K562 (cell line): ENCODE results near the gene ADGRD1. TPM values are rescaled to one million over a fixed set of nuclear protein-coding genes. Genes with fewer than 3 reads are reported as not detected.

Experiments
- ATAC-seq: fragments of 200-7000 bp; cut with Tn5 transposase; 3 replicates; pipeline ENCODE4 v1.9.1; 2020; ENCODE audit warnings: moderate library complexity
- BruUV-seq: library from RNA; stranded (reverse); fragments of 400-500 nt; replicated peaks from 2 replicates; lab custom pipeline; 2021; lab: Mats Ljungman, UMichigan
- CTCF ChIA-PET: fragments of 300-600 bp; formaldehyde crosslinking; extraction: SDS; loops from one replicate; lab custom pipeline; 2021; ENCODE audit warnings: low intra/inter-chr PET ratio; lab: Yijun Ruan, JAX
- POLR2A ChIA-PET: fragments of 300-600, 350-650 bp; sonication (Branson Sonifier 250); formaldehyde crosslinking; extraction: SDS; loops from one replicate; lab custom pipeline; 2021; ENCODE audit warnings: antibody characterized with exemption, inconsistent platforms; lab: Yijun Ruan, JAX
- DNase-seq, 4 experiments: peaks; one replicate each; pipeline versions ENCODE4 v3.0.0 to v3.0.0-alpha.2; 2011 to 2018; ENCODE audit warnings: low spot score in 3 of 4, mixed read lengths in 3 of 4; ENCODE audit errors: extremely low read depth in 1 of 4
- FAIRE-seq: peaks from 2 replicates; lab custom pipeline; 2011; peaks lifted over from hg19 to GRCh38; lab: Jason Lieb, UNC
- H2AFZ ChIP-seq: 2 replicates; pipeline ENCODE4 v1.6.0; 2011; ENCODE audit warnings: low read depth, low read length, control low read depth, inconsistent platforms
- H3K27ac ChIP-seq: fragments of 200-600 bp; 3 replicates; pipeline ENCODE4 v1.8.0; 2011; ENCODE audit warnings: low read depth, mild to moderate bottlenecking, control low read depth, inconsistent platforms, low read length, moderate library complexity, mixed read lengths; ENCODE audit errors: extremely low read depth
- H3K27me3 ChIP-seq, 2 experiments: fragments of 300-600 bp in 1 of 2; 2 replicates in 1 of 2; 3 replicates in 1 of 2; pipeline versions ENCODE4 v1.6.0 to v1.8.0; 2011; ENCODE audit warnings: inconsistent platforms in 2 of 2, low read length in 2 of 2, mild to moderate bottlenecking in 1 of 2, mixed read lengths in 1 of 2, moderate library complexity in 1 of 2; ENCODE audit not compliant: control insufficient read depth in 2 of 2, insufficient read depth in 2 of 2
- H3K36me3 ChIP-seq: fragments of 300-600 bp; 3 replicates; pipeline ENCODE4 v1.8.0; 2011; ENCODE audit warnings: mild to moderate bottlenecking, low read length, inconsistent platforms; ENCODE audit not compliant: control insufficient read depth, insufficient read depth
- H3K4me1 ChIP-seq, 2 experiments: fragments of 200-600 bp in 1 of 2; replicated peaks in 1 of 2; 2 replicates in 1 of 2; 3 replicates in 1 of 2; pipeline versions ENCODE4 v1.5.1 to v1.8.0; 2011; ENCODE audit warnings: inconsistent platforms in 2 of 2, low read length in 2 of 2, mild to moderate bottlenecking in 1 of 2, mixed read lengths in 1 of 2, moderate library complexity in 1 of 2; ENCODE audit not compliant: control insufficient read depth in 2 of 2, insufficient read depth in 2 of 2
- H3K4me2 ChIP-seq: 2 replicates; pipeline ENCODE4 v1.6.1; 2011; ENCODE audit warnings: low read length, control low read depth, inconsistent platforms, mixed read lengths; ENCODE audit not compliant: insufficient read depth
- H3K4me3 ChIP-seq: fragments of 200-600 bp; sonication (generic), shearing (Covaris generic); 2 replicates; pipeline ENCODE4 v1.5.1; 2016; ENCODE audit warnings: control low read depth, inconsistent platforms
- H3K79me2 ChIP-seq: fragments of 200-600 bp; 3 replicates; pipeline ENCODE4 v1.8.0; 2011; ENCODE audit warnings: low read length, inconsistent platforms; ENCODE audit not compliant: control insufficient read depth, insufficient read depth
- H3K9ac ChIP-seq, 2 experiments: 2 replicates each; pipeline versions ENCODE4 v1.6.0 to v1.6.1; 2011; ENCODE audit warnings: low read depth in 2 of 2, low read length in 2 of 2, control low read depth in 1 of 2, inconsistent platforms in 1 of 2, mild to moderate bottlenecking in 1 of 2, mixed read lengths in 1 of 2; ENCODE audit not compliant: insufficient read depth in 1 of 2
- H3K9me1 ChIP-seq: one replicate; pipeline ENCODE4 v1.6.0; 2011; ENCODE audit warnings: inconsistent platforms, mild to moderate bottlenecking, low read length, moderate library complexity; ENCODE audit not compliant: control insufficient read depth, insufficient read depth
- H3K9me3 ChIP-seq: replicated peaks from 2 replicates; pipeline ENCODE4 v1.5.1; 2011; ENCODE audit warnings: low read depth, low read length, inconsistent platforms; ENCODE audit not compliant: control insufficient read depth, insufficient read depth
- H4K20me1 ChIP-seq: replicated peaks from 2 replicates; pipeline ENCODE4 v1.6.1; 2011; ENCODE audit warnings: low read length, inconsistent platforms, mixed read lengths; ENCODE audit not compliant: control insufficient read depth, insufficient read depth
- FIP1L1 ChIP-seq: fragments of 200-400 bp; formaldehyde crosslinking; IDR thresholded peaks from 2 replicates; pipeline ENCODE4 v1.6.1; 2018; ENCODE audit warnings: mild to moderate bottlenecking, low read depth, low read length; ENCODE audit not compliant: poor library complexity, severe bottlenecking
- KHSRP ChIP-seq: fragments of 450-650 bp; IDR thresholded peaks from 2 replicates; pipeline ENCODE4 v1.6.1; 2017
- MAFF ChIP-seq: IDR thresholded peaks from 2 replicates; pipeline ENCODE4 v1.6.1; 2012; ENCODE audit warnings: low read length, improper control_type of control experiment
- MEF2A ChIP-seq: IDR thresholded peaks from 2 replicates; pipeline ENCODE4 v1.6.1; 2011; ENCODE audit warnings: low read depth, mild to moderate bottlenecking, low read length, moderate library complexity; ENCODE audit not compliant: control insufficient read depth
- MTA2 ChIP-seq: fragments of 450-650 bp; IDR thresholded peaks from 2 replicates; pipeline ENCODE4 v1.6.1; 2016; ENCODE audit warnings: low read depth
- RBM15 ChIP-seq: fragments of 200-400 bp; formaldehyde crosslinking; IDR thresholded peaks from 2 replicates; pipeline ENCODE4 v1.6.1; 2018; ENCODE audit warnings: mild to moderate bottlenecking, low read length, moderate library complexity; ENCODE audit not compliant: insufficient read depth
- SPI1 ChIP-seq: IDR thresholded peaks from 2 replicates; pipeline ENCODE4 v1.6.1; 2011; ENCODE audit warnings: low read depth, low read length, control low read depth, borderline replicate concordance
- TCF3 ChIP-seq: sonication (generic); formaldehyde crosslinking; IDR thresholded peaks from 2 replicates; pipeline ENCODE4 v1.4.0; 2020; ENCODE audit warnings: mild to moderate bottlenecking, missing genetic modification reagents
- ZNF668 ChIP-seq: fragments of 250-450 bp; sonication (Bioruptor Pico); IDR thresholded peaks from 2 replicates; pipeline ENCODE4 v1.8.0; 2022; ENCODE audit warnings: mild to moderate bottlenecking, inconsistent platforms
- WGBS: fragments of 100-300 bp; shearing (Covaris generic); methylation state at CpG from one replicate; pipeline ENCODE4 v1.1.6; 2016; ENCODE audit warnings: low coverage, mixed read lengths; ENCODE audit not compliant: insufficient coverage; ENCODE audit errors: missing lambda C conversion rate; 5-methylcytosine and 5-hydroxymethylcytosine counted together
- in situ Hi-C: fragments of 300-500 bp; cut with MboI; formaldehyde crosslinking; loops from 4 replicates; pipeline ENCODE4 v1.15.0; 2018; ENCODE audit warnings: inconsistent platforms, mixed read lengths
- intact Hi-C: fragments of 100-400 bp; cut with micrococcal nuclease; formaldehyde crosslinking; loops from 2 replicates; pipeline ENCODE4 v1.14.2; 2022
- polyA plus RNA-seq, 8 experiments: library from polyadenylated mRNA; depleted of rRNA in 4 of 8; stranded (reverse) in 5 of 8; unstranded in 3 of 8; fragments of >200 nt; fragmentation: Nextera tagmentation in 2 of 8; fragmentation: Illumina TruSeq in 1 of 8; extraction: Ambion mirVana in 2 of 8; extraction: Trizol in 1 of 8; gene quantifications; 2 replicates each; pipeline versions ENCODE4 v1.2.1 to v1.2.3, GENCODE V29; 2011 to 2014; ENCODE audit warnings: inconsistent platforms in 1 of 8, missing spikeins in 1 of 8
- total RNA-seq, 7 experiments: library from RNA; depleted of rRNA in 6 of 7; stranded (reverse); fragments of >200 nt in 6 of 7; fragmentation: Illumina TruSeq in 2 of 7; extraction: Trizol in 2 of 7; gene quantifications; 2 replicates each; pipeline versions ENCODE4 v1.2.1 to v1.2.3, GENCODE V29; 2011 to 2021; ENCODE audit warnings: low replicate concordance in 1 of 7

The ADGRD1 gene
- total and polyA plus RNA-seq, 9 of the 15 experiments (the other 6 are each of a cell fraction or from before 2014, with no cell fraction given) = 1.7 to 11.7 (median 3.3) TPM

DNA sequence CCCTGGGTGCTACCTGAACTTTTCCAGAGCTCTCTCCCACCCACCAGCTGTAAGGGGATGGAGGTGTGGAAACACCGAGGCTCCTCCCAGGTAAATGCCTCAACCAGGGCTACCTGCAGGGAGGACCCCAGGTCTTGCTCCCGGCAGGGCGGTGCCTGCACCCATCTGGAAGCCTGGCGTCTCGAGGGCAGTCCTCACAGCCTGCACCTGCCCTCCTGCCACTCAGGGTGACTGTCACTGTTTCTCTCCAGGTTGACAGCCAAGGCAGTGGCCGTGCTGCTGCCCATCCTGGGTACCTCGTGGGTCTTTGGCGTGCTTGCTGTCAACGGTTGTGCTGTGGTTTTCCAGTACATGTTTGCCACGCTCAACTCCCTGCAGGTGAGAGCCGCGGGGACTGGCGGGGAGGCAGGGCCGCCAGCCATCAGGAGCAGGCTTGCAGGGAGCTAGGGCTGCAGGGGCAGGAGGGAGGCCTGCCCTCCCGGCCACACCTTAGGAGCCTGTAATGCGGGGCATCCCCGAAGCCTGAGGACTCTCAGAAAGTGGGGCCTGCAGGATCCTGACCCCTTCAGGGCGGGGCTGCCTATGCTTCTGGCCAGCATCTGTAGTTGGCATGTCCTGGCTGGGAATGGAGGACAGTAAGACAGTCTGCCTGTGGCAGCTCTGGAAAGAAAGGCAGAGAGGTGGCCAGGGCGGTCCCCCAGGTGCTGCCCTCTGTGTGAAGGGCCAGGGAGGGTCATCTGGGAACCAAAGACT is 182.3 kb downstream of the ADGRD1 start:
- ATAC-seq (no peak), DNase-seq (no peak), FAIRE-seq (no peak)
- Histone ChIP-seq H3K4me3 (no peak overlapping the region), H2AFZ (no peak overlapping the region), H3K9me3 (no peaks in the 10 kb centered on the region), H3K36me3 (no peaks in the 10 kb centered on the region), H3K4me1 (peaks cover 0 to 18% of the 10 kb centered on the region in 2 experiments; a peak in 3 of 5 replicates), H3K9ac (no peak overlapping the region), H3K79me2 (no peaks in the 10 kb centered on the region), H3K27me3 (peaks cover 0 to 50% of the 10 kb centered on the region in 2 experiments; a peak in 3 of 5 replicates), H3K9me1 (no peaks in the 10 kb centered on the region), H3K4me2 (no peak overlapping the region), H3K27ac (no peak overlapping the region), H4K20me1 (no peaks in the 10 kb centered on the region; the same call in 1 of the 2 replicates)
- CTCF ChIA-PET = no interaction called here
- BruUV-seq = no TSS peak
- TF ChIP-seq MEF2A (no peak), MAFF (no peak), MTA2 (no peak), FIP1L1 (no peak), TCF3 (no peak), RBM15 (no peak), SPI1 (no peak), KHSRP (no peak), ZNF668 (CRISPR knock-in tag) (no peak)
- intact Hi-C loops = no loop called here
- 24% methylated on average over 18 of the region's 19 CpGs for WGBS
- POLR2A ChIA-PET = interaction anchor here (0.6 kb wide), 1 partner anchor 88 kb away, joined by 3 read pairs; no protein-coding TSS in a partner anchor
- in situ Hi-C loops = no loop called here
